HUES6 (cell line): Measurements from ENCODE around the gene HDAC7.

ENCODE experiments used
- H3K27ac ChIP-seq: 2 replicates; pipeline ENCODE4 v1.7.0; 2013; ENCODE audit warnings: low read depth, mild to moderate bottlenecking, low read length, inconsistent platforms
- H3K27me3 ChIP-seq: 2 replicates; pipeline ENCODE4 v1.6.1; 2013; ENCODE audit warnings: low read length; ENCODE audit not compliant: control insufficient read depth, insufficient read depth
- H3K36me3 ChIP-seq: 2 replicates; pipeline ENCODE4 v1.6.1; 2013; ENCODE audit warnings: low read length; ENCODE audit not compliant: control insufficient read depth, insufficient read depth
- H3K4me1 ChIP-seq: 2 replicates; pipeline ENCODE4 v1.6.1; 2013; ENCODE audit warnings: low read length; ENCODE audit not compliant: control insufficient read depth, insufficient read depth
- H3K4me3 ChIP-seq: 2 replicates; pipeline ENCODE4 v1.5.1; 2013; ENCODE audit warnings: low read depth, low read length
- H3K9ac ChIP-seq: one replicate; pipeline ENCODE4 v1.6.1; 2013; ENCODE audit warnings: mild to moderate bottlenecking, low read length
- H3K9me3 ChIP-seq: 2 replicates; pipeline ENCODE4 v1.6.1; 2013; ENCODE audit warnings: low read depth, low read length; ENCODE audit not compliant: control insufficient read depth, insufficient read depth

Gene HDAC7

GRCh38 chr12:47790676-47791350 is 28.9 kb downstream of the HDAC7 start:
- H3K36me3 ChIP-seq = peaks cover 96% of the 10 kb centered on the region
- H3K4me3 ChIP-seq = no peak overlapping the region
- no peak overlapping the region for H3K9ac ChIP-seq
- no peak overlapping the region for H3K27ac ChIP-seq
- no peaks in the 10 kb centered on the region for H3K9me3 ChIP-seq
- no peaks in the 10 kb centered on the region for H3K27me3 ChIP-seq
- no peaks in the 10 kb centered on the region for H3K4me1 ChIP-seq

- Histone ChIP-seq H3K27ac (no peak overlapping the region), H3K27me3 (no peaks in the 10 kb centered on the region), H3K4me3 (no peak overlapping the region), H3K9me3 (no peaks in the 10 kb centered on the region), H3K4me1 (no peaks in the 10 kb centered on the region), H3K9ac (no peak overlapping the region), H3K36me3 (peaks cover 97% of the 10 kb centered on the region)
Observed at GRCh38 chr12:47789712-47790489, 29.8 kb downstream of the HDAC7 start.

- H3K27ac ChIP-seq = no peak overlapping the region
- H3K27me3 ChIP-seq = no peaks in the 10 kb centered on the region
- no peak overlapping the region for H3K9ac ChIP-seq
- H3K4me3 ChIP-seq = no peak overlapping the region
- H3K36me3 ChIP-seq = peaks cover 97% of the 10 kb centered on the region
- no peaks in the 10 kb centered on the region for H3K4me1 ChIP-seq
- no peaks in the 10 kb centered on the region for H3K9me3 ChIP-seq
Observed at GRCh38 chr12:47789141-47789540, 30.6 kb downstream of the HDAC7 start.

GRCh38 chr12:47787596-47788319 is 31.9 kb downstream of the HDAC7 start:
- peaks cover 98% of the 10 kb centered on the region for H3K36me3 ChIP-seq
- H3K27ac ChIP-seq = no peak overlapping the region
- H3K9ac ChIP-seq = no peak overlapping the region
- no peaks in the 10 kb centered on the region for H3K9me3 ChIP-seq
- H3K27me3 ChIP-seq = no peaks in the 10 kb centered on the region
- H3K4me1 ChIP-seq = no peaks in the 10 kb centered on the region
- H3K4me3 ChIP-seq = no peak overlapping the region

GRCh38 chr12:47786662-47787280 is 32.9 kb downstream of the HDAC7 start:
- Histone ChIP-seq H3K9ac (no peak overlapping the region), H3K36me3 (peaks cover 98% of the 10 kb centered on the region), H3K9me3 (no peaks in the 10 kb centered on the region), H3K27me3 (no peaks in the 10 kb centered on the region), H3K4me3 (no peak overlapping the region), H3K27ac (no peak overlapping the region), H3K4me1 (no peaks in the 10 kb centered on the region)

GRCh38 chr12:47785887-47786661 is 33.6 kb downstream of the HDAC7 start:
- Histone ChIP-seq H3K9ac (no peak overlapping the region), H3K4me3 (no peak overlapping the region), H3K9me3 (no peaks in the 10 kb centered on the region), H3K4me1 (no peaks in the 10 kb centered on the region), H3K27ac (no peak overlapping the region), H3K27me3 (no peaks in the 10 kb centered on the region), H3K36me3 (peaks cover 98% of the 10 kb centered on the region)

- Histone ChIP-seq H3K4me1 (no peaks in the 10 kb centered on the region), H3K9ac (no peak overlapping the region), H3K9me3 (no peaks in the 10 kb centered on the region), H3K36me3 (peaks cover 89% of the 10 kb centered on the region), H3K27me3 (no peaks in the 10 kb centered on the region), H3K27ac (no peak overlapping the region), H3K4me3 (no peak overlapping the region)
Observed at GRCh38 chr12:47785036-47785886, 34.4 kb downstream of the HDAC7 start.

GRCh38 chr12:47783821-47784819 is 35.6 kb downstream of the HDAC7 start:
- H3K9ac ChIP-seq = no peak overlapping the region
- peaks cover 78% of the 10 kb centered on the region for H3K36me3 ChIP-seq
- H3K27me3 ChIP-seq = no peaks in the 10 kb centered on the region
- no peak overlapping the region for H3K4me3 ChIP-seq
- peaks cover 1% of the 10 kb centered on the region for H3K4me1 ChIP-seq
- H3K27ac ChIP-seq = no peak overlapping the region
- H3K9me3 ChIP-seq = no peaks in the 10 kb centered on the region

- Histone ChIP-seq H3K9me3 (no peaks in the 10 kb centered on the region), H3K4me3 (no peak overlapping the region), H3K36me3 (peaks cover 69% of the 10 kb centered on the region), H3K27ac (no peak overlapping the region), H3K4me1 (peaks cover 10% of the 10 kb centered on the region), H3K9ac (no peak overlapping the region), H3K27me3 (no peaks in the 10 kb centered on the region)
Observed at GRCh38 chr12:47783024-47783755, 36.5 kb downstream of the HDAC7 start.
